Cardiac muscle cell (in vitro differentiated cells and primary cell): ENCODE measurements around the gene TMPRSS4. TPM values are rescaled to one million over a fixed set of nuclear protein-coding genes. Genes with fewer than 3 reads are reported as not detected.

Source experiments
- DNase-seq, 2 donors: peaks; one replicate each; pipeline versions ENCODE4 v3.0.0 to v3.0.0-alpha.2; 2010 to 2017; ENCODE audit warnings: low read depth in 1 of 2, low spot score in 1 of 2
- H3K27ac ChIP-seq: fragments of 200-600 bp; sonication (generic); 2 replicates; pipeline ENCODE4 v1.5.1; 2016
- H3K27me3 ChIP-seq: fragments of 200-600 bp; sonication (generic); 2 replicates; pipeline ENCODE4 v1.6.0; 2016; ENCODE audit warnings: control low read depth
- H3K36me3 ChIP-seq: fragments of 200-600 bp; sonication (generic); 2 replicates; pipeline ENCODE4 v1.5.1; 2016; ENCODE audit warnings: control low read depth
- H3K4me1 ChIP-seq: fragments of 200-600 bp; sonication (generic); 2 replicates; pipeline ENCODE4 v1.8.1; 2017; ENCODE audit warnings: low read depth, mild to moderate bottlenecking, mixed run types
- H3K4me3 ChIP-seq: fragments of 200-600 bp; sonication (generic); 2 replicates; pipeline ENCODE4 v1.5.1; 2016; ENCODE audit warnings: mild to moderate bottlenecking
- H3K9me3 ChIP-seq: fragments of 200-600 bp; sonication (generic); 2 replicates; pipeline ENCODE4 v1.5.1; 2017; ENCODE audit warnings: low read depth, mild to moderate bottlenecking, control low read depth
- CTCF ChIP-seq: IDR thresholded peaks from 2 replicates; pipeline ENCODE4 v1.5.1; 2012; ENCODE audit warnings: low read depth, mild to moderate bottlenecking, low read length
- polyA plus RNA-seq: library from polyadenylated mRNA; unstranded; fragments of >200 nt; fragmentation: Nextera tagmentation; extraction: Ambion mirVana; gene quantifications from 2 replicates; pipeline ENCODE4 v1.2.1, GENCODE V29; 2016
- total RNA-seq: library from RNA; depleted of rRNA; stranded (reverse); fragments of >200 nt; gene quantifications from 2 replicates; pipeline ENCODE4 v1.2.3, GENCODE V29; 2016

The TMPRSS4 gene
- total and polyA plus RNA-seq, 2 experiments from 2014 or later, result not detected

GRCh38 chr11:118164885-118165284 is 88.0 kb downstream of the TMPRSS4 start:
- no peak for DNase-seq
- Histone ChIP-seq H3K9me3 (no peaks in the 10 kb centered on the region), H3K27me3 (peaks cover 79% of the 10 kb centered on the region), H3K27ac (no peak overlapping the region), H3K4me1 (no peaks in the 10 kb centered on the region), H3K4me3 (no peak overlapping the region), H3K36me3 (no peaks in the 10 kb centered on the region)
- TF ChIP-seq CTCF, result no peak

- Histone ChIP-seq H3K27me3 (peaks cover 80% of the 10 kb centered on the region), H3K36me3 (no peaks in the 10 kb centered on the region), H3K9me3 (no peaks in the 10 kb centered on the region), H3K4me3 (no peak overlapping the region), H3K27ac (no peak overlapping the region), H3K4me1 (no peaks in the 10 kb centered on the region)
- TF ChIP-seq CTCF, result no peak
- DNase-seq, result no peak
These were observed 89.8 kb downstream of the TMPRSS4 start for GRCh38 chr11:118166641-118167040.

- TF ChIP-seq CTCF, result no peak
- Histone ChIP-seq H3K27ac (no peak overlapping the region), H3K4me1 (no peaks in the 10 kb centered on the region), H3K4me3 (no peak overlapping the region), H3K36me3 (no peaks in the 10 kb centered on the region), H3K9me3 (no peaks in the 10 kb centered on the region), H3K27me3 (peaks cover 79% of the 10 kb centered on the region)
- no peak for DNase-seq
These were observed 90.4 kb downstream of the TMPRSS4 start for GRCh38 chr11:118167253-118167652.

GRCh38 chr11:118167906-118168305 is 91.0 kb downstream of the TMPRSS4 start:
- Histone ChIP-seq H3K9me3 (no peaks in the 10 kb centered on the region), H3K4me3 (no peak overlapping the region), H3K36me3 (no peaks in the 10 kb centered on the region), H3K27me3 (peaks cover 79% of the 10 kb centered on the region), H3K27ac (no peak overlapping the region), H3K4me1 (no peaks in the 10 kb centered on the region)
- DNase-seq, result no peak
- no peak for TF ChIP-seq CTCF

- Histone ChIP-seq H3K36me3 (no peaks in the 10 kb centered on the region), H3K9me3 (no peaks in the 10 kb centered on the region), H3K27me3 (peaks cover 79% of the 10 kb centered on the region), H3K4me3 (no peak overlapping the region), H3K27ac (no peak overlapping the region), H3K4me1 (no peaks in the 10 kb centered on the region)
- no peak for DNase-seq
- no peak for TF ChIP-seq CTCF
These were observed 91.4 kb downstream of the TMPRSS4 start for GRCh38 chr11:118168316-118168715.

GRCh38 chr11:118168751-118169150 is 91.9 kb downstream of the TMPRSS4 start:
- Histone ChIP-seq H3K9me3 (no peaks in the 10 kb centered on the region), H3K4me1 (no peaks in the 10 kb centered on the region), H3K36me3 (no peaks in the 10 kb centered on the region), H3K27me3 (peaks cover 79% of the 10 kb centered on the region), H3K27ac (no peak overlapping the region), H3K4me3 (no peak overlapping the region)
- DNase-seq, result no peak
- TF ChIP-seq CTCF, result no peak
